Measurements from ENCODE around the gene DNAJC11. TPM values are rescaled to one million over a fixed set of nuclear protein-coding genes. Genes with fewer than 3 reads are reported as not detected.

The DNAJC11 gene
- total and polyA plus RNA-seq, 9 donors: 10.1 to 94.5 (median 37.1) TPM

GRCh38 chr1:6635910-6636760 lies 65.5 kb downstream of the DNAJC11 start:
- no peaks in the 10 kb centered on the region for H3K36me3 ChIP-seq
- intact Hi-C loops (cut with DNase I): loop anchor here in 2 of 4 donors (5.0 to 10.0 kb wide), 2 partner anchors 54 to 81 kb away; partner anchors contain the start of genes NOL9 (in 1 of the 2) and TAS1R1 (in 1 of the 2)

GRCh38 chr1:6635161-6635909 lies 66.3 kb downstream of the DNAJC11 start:
- no peak overlapping the region for H3K27ac ChIP-seq
- intact Hi-C loops (cut with DNase I): loop anchor here in 2 of 4 donors (5.0 to 10.0 kb wide), 2 partner anchors 53 to 81 kb away; partner anchors contain the start of genes NOL9 (in 1 of the 2) and TAS1R1 (in 1 of the 2)
- H3K27me3 ChIP-seq: no peaks in the 10 kb centered on the region
- H3K9me3 ChIP-seq: no peaks in the 10 kb centered on the region
- H3K4me1 ChIP-seq (ENCODE audit: insufficient read depth): no peaks in the 10 kb centered on the region
- 76 to 85% (median 77%) methylated on average over 20 of the region's 20 CpGs for WGBS, 3 donors
- no peak overlapping the region for H3K4me3 ChIP-seq
- no peaks in the 10 kb centered on the region for H3K36me3 ChIP-seq
- TF ChIP-seq POLR2A (IDR thresholded peaks at IDR 0.05): no peak
- TF ChIP-seq CTCF (IDR thresholded peaks at IDR 0.05): no peak
- TF ChIP-seq EP300 (IDR thresholded peaks at IDR 0.05): no peak
- DNase-seq: no peak

More at GRCh38 chr1:6635910-6636760, 65.5 kb downstream of the DNAJC11 start:
- Histone ChIP-seq H3K4me1 (ENCODE audit: insufficient read depth) (no peaks in the 10 kb centered on the region), H3K4me3 (no peak overlapping the region), H3K9me3 (no peaks in the 10 kb centered on the region), H3K27ac (no peak overlapping the region), H3K27me3 (no peaks in the 10 kb centered on the region)
- TF ChIP-seq EP300 (IDR thresholded peaks at IDR 0.05) (no peak), CTCF (IDR thresholded peaks at IDR 0.05) (no peak), POLR2A (IDR thresholded peaks at IDR 0.05) (no peak)
- no peak for DNase-seq
- 71 to 77% (median 73%) methylated on average over 16 of the region's 16 CpGs for WGBS, 3 donors

- Histone ChIP-seq H3K4me3 (no peak overlapping the region), H3K9me3 (no peaks in the 10 kb centered on the region), H3K27ac (no peak overlapping the region), H3K4me1 (ENCODE audit: insufficient read depth) (no peaks in the 10 kb centered on the region), H3K27me3 (no peaks in the 10 kb centered on the region), H3K36me3 (no peaks in the 10 kb centered on the region)
- DNase-seq: peak; percentile 39 to 70 (median 53)
- no peak for TF ChIP-seq EP300 (IDR thresholded peaks at IDR 0.05)
- TF ChIP-seq POLR2A (IDR thresholded peaks at IDR 0.05): no peak
- TF ChIP-seq CTCF (IDR thresholded peaks at IDR 0.05): no peak
- 57 to 66% (median 62%) methylated on average over 29 of the region's 29 CpGs for WGBS, 3 donors
- intact Hi-C loops (cut with DNase I): loop anchor here in 3 of 4 donors (5.0 to 10.0 kb wide), 3 partner anchors 37 to 80 kb away; partner anchors contain the start of genes NOL9 (in 1 of the 3) and TAS1R1 (in 1 of the 3)
These were observed 67.1 kb downstream of the DNAJC11 start for GRCh38 chr1:6634371-6635052.
